ENCODE results near the gene PRTG. TPM values are rescaled to one million over a fixed set of nuclear protein-coding genes. Genes with fewer than 3 reads are reported as not detected.

The PRTG gene
- total and polyA plus RNA-seq, 2 of the 13 experiments (the other 11 are each of a cell fraction or from before 2014, with no cell fraction given): 13.2 to 22.3 TPM

DNA sequence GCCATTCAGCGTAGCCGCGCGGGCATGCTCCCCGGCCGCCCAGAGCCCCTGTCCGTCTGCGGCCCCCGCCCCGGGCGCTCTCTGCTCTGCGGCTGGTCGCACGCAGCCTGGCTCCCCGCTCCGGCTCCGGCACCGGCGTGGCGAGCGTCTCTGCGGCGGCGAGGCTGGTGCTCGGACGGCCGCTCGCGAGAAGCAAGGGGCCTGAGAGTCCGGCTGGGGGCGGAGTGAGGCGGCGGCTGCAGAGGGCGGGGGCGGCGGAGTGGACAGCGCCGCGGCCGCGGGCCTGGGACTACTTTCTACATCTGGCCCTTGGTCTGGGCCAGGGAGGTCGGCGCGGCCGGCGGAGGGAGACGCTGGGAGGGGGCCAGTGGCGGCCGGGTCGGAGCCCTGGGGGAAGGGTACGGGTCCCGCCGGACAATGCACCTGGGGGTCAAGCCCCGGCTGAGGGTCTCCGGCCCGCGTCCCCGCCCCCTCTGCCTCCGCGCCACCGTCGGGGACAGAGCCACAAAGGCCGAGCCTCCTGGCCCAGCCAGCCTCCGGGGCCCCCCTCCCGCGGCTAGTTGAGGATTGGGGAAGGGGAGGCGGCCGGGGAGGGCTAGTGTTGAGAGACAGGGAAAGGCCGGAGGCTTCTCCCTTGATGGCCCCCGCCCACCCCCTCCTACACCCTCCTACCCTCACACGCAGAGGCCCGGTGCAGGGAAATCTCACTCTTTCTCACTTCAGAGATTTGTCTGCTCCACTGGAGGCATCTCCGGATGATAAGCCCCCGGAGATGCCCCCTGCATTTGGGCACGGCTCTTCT is at the start of gene PRTG (continued):
- TF ChIP-seq ZNF18 (CRISPR knock-in tag; IDR thresholded peaks at IDR 0.05; ENCODE audit: insufficient replicate concordance) (peak; percentile 59), CTCF (CRISPR knock-in tag; IDR thresholded peaks at IDR 0.05) (no peak), MAZ (IDR thresholded peaks at IDR 0.05; ENCODE audit: borderline replicate concordance, low read depth, low read length) (peak; percentile 91), MAZ (CRISPR knock-in tag; IDR thresholded peaks at IDR 0.05; ENCODE audit: low read depth) (peak; percentile 96), ZNF33A (CRISPR knock-in tag; IDR thresholded peaks at IDR 0.05; ENCODE audit: borderline replicate concordance) (no peak), HMG20A (CRISPR knock-in tag; IDR thresholded peaks at IDR 0.05; ENCODE audit: borderline replicate concordance) (peak; percentile 18; the same call in 1 of the 2 replicates), RXRA (CRISPR knock-in tag; IDR thresholded peaks at IDR 0.05) (peak; percentile 83), BRD4 (CRISPR knock-in tag; IDR thresholded peaks at IDR 0.05) (peak; percentile 81), KAT8 (CRISPR knock-in tag; IDR thresholded peaks at IDR 0.05) (peak; percentile 82), MXD1 (CRISPR knock-in tag; IDR thresholded peaks at IDR 0.05) (no peak), ZBTB3 (CRISPR knock-in tag; IDR thresholded peaks at IDR 0.05; ENCODE audit: borderline replicate concordance, low read depth) (no peak), NFKBIZ (CRISPR knock-in tag; IDR thresholded peaks at IDR 0.05) (no peak), ZNF800 (CRISPR knock-in tag; IDR thresholded peaks at IDR 0.05) (0 out of 2 replicates have a peak, but pooled peaks have one; percentile 18), POLR2G (IDR thresholded peaks at IDR 0.05; ENCODE audit: low read depth, low read length) (peak; percentile 73), ZNF780A (CRISPR knock-in tag; IDR thresholded peaks at IDR 0.05) (no peak), DMAP1 (CRISPR knock-in tag; IDR thresholded peaks at IDR 0.05) (no peak), SMAD3 (CRISPR knock-in tag; IDR thresholded peaks at IDR 0.05) (peak; percentile 19; the same call in 1 of the 2 replicates), MIER2 (CRISPR knock-in tag; IDR thresholded peaks at IDR 0.05) (0 out of 2 replicates have a peak, but pooled peaks have one; percentile 61), AHR (CRISPR knock-in tag; IDR thresholded peaks at IDR 0.05) (peak; percentile 69; the same call in 1 of the 2 replicates), ZNF749 (CRISPR knock-in tag; IDR thresholded peaks at IDR 0.05; ENCODE audit: borderline replicate concordance) (peak; percentile 64; the same call in 1 of the 2 replicates), ZNF496 (CRISPR knock-in tag; IDR thresholded peaks at IDR 0.05; ENCODE audit: insufficient replicate concordance) (no peak)
- TF ChIP-seq, protein P1, sequence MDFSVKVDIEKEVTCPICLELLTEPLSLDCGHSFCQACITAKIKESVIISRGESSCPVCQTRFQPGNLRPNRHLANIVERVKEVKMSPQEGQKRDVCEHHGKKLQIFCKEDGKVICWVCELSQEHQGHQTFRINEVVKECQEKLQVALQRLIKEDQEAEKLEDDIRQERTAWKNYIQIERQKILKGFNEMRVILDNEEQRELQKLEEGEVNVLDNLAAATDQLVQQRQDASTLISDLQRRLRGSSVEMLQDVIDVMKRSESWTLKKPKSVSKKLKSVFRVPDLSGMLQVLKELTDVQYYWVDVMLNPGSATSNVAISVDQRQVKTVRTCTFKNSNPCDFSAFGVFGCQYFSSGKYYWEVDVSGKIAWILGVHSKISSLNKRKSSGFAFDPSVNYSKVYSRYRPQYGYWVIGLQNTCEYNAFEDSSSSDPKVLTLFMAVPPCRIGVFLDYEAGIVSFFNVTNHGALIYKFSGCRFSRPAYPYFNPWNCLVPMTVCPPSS (IDR thresholded peaks at IDR 0.05): no peak

Data from HepG2 (cell line).